ENCODE results near the gene SUCLG2.

DNA sequence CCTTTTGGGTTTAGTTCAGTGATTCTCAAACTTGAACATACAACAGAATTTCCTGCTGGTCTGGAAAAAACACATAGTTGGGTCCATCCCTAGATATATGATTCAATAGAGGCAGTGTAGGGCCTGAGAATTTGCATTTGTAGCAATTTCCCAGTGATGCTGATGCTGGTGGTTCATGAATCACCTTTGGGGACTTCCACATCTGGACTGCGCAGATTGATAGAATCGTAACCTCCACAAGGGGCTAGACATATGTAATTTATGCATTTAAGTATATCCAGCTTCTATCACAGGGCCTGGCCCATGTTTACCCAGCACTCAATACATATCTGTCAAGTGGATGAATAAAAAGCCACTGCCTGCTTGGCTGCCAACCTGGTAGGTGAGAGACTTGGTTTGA lies 33.8 kb upstream of the SUCLG2 start:
- TF ChIP-seq, protein P1, sequence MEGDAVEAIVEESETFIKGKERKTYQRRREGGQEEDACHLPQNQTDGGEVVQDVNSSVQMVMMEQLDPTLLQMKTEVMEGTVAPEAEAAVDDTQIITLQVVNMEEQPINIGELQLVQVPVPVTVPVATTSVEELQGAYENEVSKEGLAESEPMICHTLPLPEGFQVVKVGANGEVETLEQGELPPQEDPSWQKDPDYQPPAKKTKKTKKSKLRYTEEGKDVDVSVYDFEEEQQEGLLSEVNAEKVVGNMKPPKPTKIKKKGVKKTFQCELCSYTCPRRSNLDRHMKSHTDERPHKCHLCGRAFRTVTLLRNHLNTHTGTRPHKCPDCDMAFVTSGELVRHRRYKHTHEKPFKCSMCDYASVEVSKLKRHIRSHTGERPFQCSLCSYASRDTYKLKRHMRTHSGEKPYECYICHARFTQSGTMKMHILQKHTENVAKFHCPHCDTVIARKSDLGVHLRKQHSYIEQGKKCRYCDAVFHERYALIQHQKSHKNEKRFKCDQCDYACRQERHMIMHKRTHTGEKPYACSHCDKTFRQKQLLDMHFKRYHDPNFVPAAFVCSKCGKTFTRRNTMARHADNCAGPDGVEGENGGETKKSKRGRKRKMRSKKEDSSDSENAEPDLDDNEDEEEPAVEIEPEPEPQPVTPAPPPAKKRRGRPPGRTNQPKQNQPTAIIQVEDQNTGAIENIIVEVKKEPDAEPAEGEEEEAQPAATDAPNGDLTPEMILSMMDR (IDR thresholded peaks at IDR 0.05), result no peak
- TF ChIP-seq POLR2A (IDR thresholded peaks at IDR 0.05), result no peak
